Smooth muscle cell (in vitro differentiated cells): ENCODE data around the gene ADAM22. TPM values are rescaled to one million over a fixed set of nuclear protein-coding genes. Genes with fewer than 3 reads are reported as not detected.
A peak's percentile ranks its signal among the peaks of the same experiment; 100 is the strongest.

Experiments used
- DNase-seq: peaks from one replicate; lab custom pipeline; 2025; ENCODE audit not compliant: unreplicated experiment; lab: John Stamatoyannopoulos, UW
- H2AFZ ChIP-seq: fragments of 200-600 bp; sonication (generic); 2 replicates; pipeline ENCODE4 v1.6.0; 2016; ENCODE audit warnings: antibody characterized with exemption, low read depth, mild to moderate bottlenecking
- H3F3A ChIP-seq: fragments of 200-600 bp; sonication (generic); 2 replicates; pipeline ENCODE4 v1.6.0; 2017; ENCODE audit warnings: antibody characterized with exemption, low read depth
- H3K27ac ChIP-seq: fragments of 200-600 bp; sonication (generic); 2 replicates; pipeline ENCODE4 v1.5.1; 2016; ENCODE audit warnings: low read depth, mild to moderate bottlenecking
- H3K27me3 ChIP-seq: fragments of 200-600 bp; sonication (generic); 2 replicates; pipeline ENCODE4 v1.6.1; 2016; ENCODE audit warnings: low read depth, mild to moderate bottlenecking
- H3K36me3 ChIP-seq: fragments of 200-600 bp; sonication (generic); 2 replicates; pipeline ENCODE4 v1.5.1; 2016; ENCODE audit warnings: low read depth
- H3K4me1 ChIP-seq: fragments of 200-600 bp; sonication (generic); 2 replicates; pipeline ENCODE4 v1.5.1; 2016; ENCODE audit warnings: low read depth
- H3K4me2 ChIP-seq: fragments of 200-600 bp; sonication (generic); 2 replicates; pipeline ENCODE4 v1.6.0; 2016; ENCODE audit warnings: mild to moderate bottlenecking
- H3K4me3 ChIP-seq: fragments of 200-600 bp; sonication (generic); 2 replicates; pipeline ENCODE4 v1.5.1; 2016; ENCODE audit warnings: mild to moderate bottlenecking
- H3K79me2 ChIP-seq: fragments of 200-600 bp; sonication (generic); 2 replicates; pipeline ENCODE4 v1.6.0; 2016; ENCODE audit warnings: low read depth, mild to moderate bottlenecking
- H3K9ac ChIP-seq: fragments of 200-600 bp; sonication (generic); 2 replicates; pipeline ENCODE4 v1.6.0; 2016; ENCODE audit warnings: low read depth
- H3K9me3 ChIP-seq: fragments of 200-600 bp; sonication (generic); replicated peaks from 2 replicates; pipeline ENCODE4 v1.5.1; 2016; ENCODE audit warnings: low read depth
- H4K20me1 ChIP-seq: fragments of 200-600 bp; sonication (generic); 2 replicates; pipeline ENCODE4 v1.6.0; 2016; ENCODE audit warnings: low read depth
- WGBS: methylation state at CpG from one replicate; pipeline ENCODE4 v1.1.7; 2016; ENCODE audit warnings: low lambda C conversion rate; 5-methylcytosine and 5-hydroxymethylcytosine counted together
- polyA plus RNA-seq: library from polyadenylated mRNA; unstranded; fragments of >200 nt; fragmentation: Nextera tagmentation; extraction: Ambion mirVana; gene quantifications from 2 replicates; pipeline ENCODE4 v1.2.1, GENCODE V29; 2016
- total RNA-seq: library from RNA; depleted of rRNA; stranded (reverse); fragments of >200 nt; gene quantifications from 2 replicates; pipeline ENCODE4 v1.2.3, GENCODE V29; 2014
- TF ChIP-seq, protein P1 (sequence below): fragments of 200-600 bp; sonication (generic); IDR thresholded peaks from 2 replicates; pipeline ENCODE4 v1.5.1; 2017; ENCODE audit warnings: borderline replicate concordance, mild to moderate bottlenecking, antibody characterized with exemption; ENCODE audit not compliant: insufficient read depth, poor library complexity, severe bottlenecking

The ADAM22 gene
- total and polyA plus RNA-seq, 2 experiments from 2014 or later = 0.10 to 0.22 TPM

GRCh38 chr7:88109612-88110011 is 175.6 kb downstream of the ADAM22 start:
- 96% methylated on average over 3 of the region's 3 CpGs for WGBS
- Histone ChIP-seq H3K27ac (no peak overlapping the region), H3K4me1 (no peaks in the 10 kb centered on the region), H3K4me2 (no peak overlapping the region), H2AFZ (no peak overlapping the region), H3K9me3 (no peaks in the 10 kb centered on the region), H3K4me3 (no peak overlapping the region), H3F3A (no peaks in the 10 kb centered on the region), H3K36me3 (no peaks in the 10 kb centered on the region), H3K9ac (no peak overlapping the region), H3K79me2 (no peaks in the 10 kb centered on the region), H4K20me1 (no peaks in the 10 kb centered on the region), H3K27me3 (no peaks in the 10 kb centered on the region)
- no peak for DNase-seq
- TF ChIP-seq, protein P1, sequence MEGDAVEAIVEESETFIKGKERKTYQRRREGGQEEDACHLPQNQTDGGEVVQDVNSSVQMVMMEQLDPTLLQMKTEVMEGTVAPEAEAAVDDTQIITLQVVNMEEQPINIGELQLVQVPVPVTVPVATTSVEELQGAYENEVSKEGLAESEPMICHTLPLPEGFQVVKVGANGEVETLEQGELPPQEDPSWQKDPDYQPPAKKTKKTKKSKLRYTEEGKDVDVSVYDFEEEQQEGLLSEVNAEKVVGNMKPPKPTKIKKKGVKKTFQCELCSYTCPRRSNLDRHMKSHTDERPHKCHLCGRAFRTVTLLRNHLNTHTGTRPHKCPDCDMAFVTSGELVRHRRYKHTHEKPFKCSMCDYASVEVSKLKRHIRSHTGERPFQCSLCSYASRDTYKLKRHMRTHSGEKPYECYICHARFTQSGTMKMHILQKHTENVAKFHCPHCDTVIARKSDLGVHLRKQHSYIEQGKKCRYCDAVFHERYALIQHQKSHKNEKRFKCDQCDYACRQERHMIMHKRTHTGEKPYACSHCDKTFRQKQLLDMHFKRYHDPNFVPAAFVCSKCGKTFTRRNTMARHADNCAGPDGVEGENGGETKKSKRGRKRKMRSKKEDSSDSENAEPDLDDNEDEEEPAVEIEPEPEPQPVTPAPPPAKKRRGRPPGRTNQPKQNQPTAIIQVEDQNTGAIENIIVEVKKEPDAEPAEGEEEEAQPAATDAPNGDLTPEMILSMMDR = no peak

DNA sequence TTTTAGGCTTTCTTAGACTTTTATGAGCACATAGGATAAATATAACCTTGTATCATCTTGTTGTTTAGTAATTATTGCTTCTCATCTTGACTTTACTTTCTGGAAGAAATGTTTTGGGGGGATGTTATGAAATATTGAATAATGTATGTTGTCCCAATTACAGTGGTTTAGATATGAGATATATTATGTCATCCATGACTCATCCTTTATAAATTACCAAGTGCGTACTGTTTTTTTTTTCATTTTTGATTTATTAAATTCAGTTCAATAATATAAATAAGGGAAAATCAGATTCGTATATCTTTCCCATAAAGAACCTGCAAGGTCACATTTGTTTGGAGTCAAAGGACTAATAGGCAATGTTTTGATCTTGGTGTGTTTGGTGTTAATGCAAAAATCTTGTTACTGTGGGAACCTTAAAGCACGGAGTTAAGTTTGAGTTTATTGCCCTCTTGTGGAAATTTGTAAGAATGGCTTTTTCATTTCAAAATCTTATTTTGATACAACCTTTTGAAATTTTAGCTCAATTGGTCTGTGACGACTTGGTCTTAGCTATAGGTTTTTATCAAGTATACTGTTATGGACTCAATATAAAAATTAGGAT is 177.2 kb downstream of the ADAM22 start:
- TF ChIP-seq, protein P1 = peak; percentile 62
- peak overlapping the region; percentile 63 for H3K4me2 ChIP-seq
- no peaks in the 10 kb centered on the region for H3K9me3 ChIP-seq
- no peak overlapping the region for H2AFZ ChIP-seq
- no peak overlapping the region for H3K4me3 ChIP-seq
- H3K27me3 ChIP-seq = no peaks in the 10 kb centered on the region
- no peak overlapping the region for H3K9ac ChIP-seq
- H3K27ac ChIP-seq = no peak overlapping the region
- H3F3A ChIP-seq = no peaks in the 10 kb centered on the region
- DNase-seq = no peak
- WGBS = 25% methylated on average over 4 of the region's 4 CpGs
- peaks cover 4% of the 10 kb centered on the region for H3K4me1 ChIP-seq
- H3K36me3 ChIP-seq = no peaks in the 10 kb centered on the region
- no peaks in the 10 kb centered on the region for H4K20me1 ChIP-seq
- no peaks in the 10 kb centered on the region for H3K79me2 ChIP-seq

DNA sequence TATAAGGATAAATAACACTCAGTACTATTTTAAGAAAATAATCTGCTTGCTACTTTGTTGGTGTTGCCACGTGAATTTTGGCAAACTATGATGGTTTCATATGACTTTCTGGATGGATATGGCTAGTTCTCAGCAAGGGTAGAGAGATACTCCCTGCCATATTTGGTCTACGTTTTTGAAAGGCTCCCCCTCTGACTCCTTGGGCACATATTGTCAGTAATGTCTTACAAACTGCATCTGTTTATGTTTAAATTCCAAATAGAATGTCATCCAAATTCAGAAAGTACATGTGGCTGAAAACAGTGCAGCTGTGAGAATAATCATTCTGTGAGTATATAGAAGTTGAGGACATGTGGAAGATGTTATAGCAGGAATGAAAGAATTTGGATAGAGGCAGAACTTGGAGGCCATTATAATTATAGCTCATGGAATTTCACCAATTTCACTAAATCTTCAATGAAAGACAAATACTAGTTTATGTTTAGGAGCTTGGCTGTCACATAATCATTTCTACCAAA is 178.0 kb downstream of the ADAM22 start:
- Histone ChIP-seq H3K27ac (no peak overlapping the region), H3K4me3 (no peak overlapping the region), H3K4me2 (no peak overlapping the region)

More for the DNA sequence above, 178.0 kb downstream of the ADAM22 start:
- Histone ChIP-seq H3K9me3 (no peaks in the 10 kb centered on the region), H3K4me1 (peaks cover 6% of the 10 kb centered on the region), H3K9ac (no peak overlapping the region), H2AFZ (no peak overlapping the region), H4K20me1 (no peaks in the 10 kb centered on the region), H3K27me3 (no peaks in the 10 kb centered on the region), H3F3A (no peaks in the 10 kb centered on the region), H3K36me3 (no peaks in the 10 kb centered on the region), H3K79me2 (no peaks in the 10 kb centered on the region)
- TF ChIP-seq, protein P1 = no peak
- 61% methylated on average over 2 of the region's 2 CpGs for WGBS
- DNase-seq = no peak
